NCI-H146 (cell line): ENCODE results near the gene PNLIPRP1.

Experiments used
- DNase-seq: peaks from one replicate; lab custom pipeline; 2025; lab: John Stamatoyannopoulos, UW

PNLIPRP1 gene

DNA sequence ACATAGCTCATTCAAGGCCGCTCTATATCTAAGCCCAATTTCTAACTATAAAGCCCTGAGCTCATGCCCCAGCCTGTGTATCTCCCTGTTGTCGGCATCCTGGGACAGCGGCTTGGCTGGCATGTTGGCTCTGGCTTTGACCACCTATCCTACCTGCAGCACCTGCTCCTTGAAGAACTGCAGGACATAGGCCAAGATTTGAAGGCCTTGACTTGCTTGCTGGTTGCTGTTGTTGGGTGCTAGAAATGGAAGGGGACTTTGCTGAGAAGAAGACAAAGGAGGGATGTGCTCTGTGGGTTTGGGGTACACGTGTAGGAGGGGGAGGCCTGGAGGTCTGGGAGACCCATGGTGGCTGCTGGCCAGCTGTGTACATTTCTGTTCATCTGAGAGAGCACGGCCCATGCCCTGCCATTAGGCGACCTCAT is 41.1 kb downstream of the PNLIPRP1 start:
- no peak for DNase-seq

DNA sequence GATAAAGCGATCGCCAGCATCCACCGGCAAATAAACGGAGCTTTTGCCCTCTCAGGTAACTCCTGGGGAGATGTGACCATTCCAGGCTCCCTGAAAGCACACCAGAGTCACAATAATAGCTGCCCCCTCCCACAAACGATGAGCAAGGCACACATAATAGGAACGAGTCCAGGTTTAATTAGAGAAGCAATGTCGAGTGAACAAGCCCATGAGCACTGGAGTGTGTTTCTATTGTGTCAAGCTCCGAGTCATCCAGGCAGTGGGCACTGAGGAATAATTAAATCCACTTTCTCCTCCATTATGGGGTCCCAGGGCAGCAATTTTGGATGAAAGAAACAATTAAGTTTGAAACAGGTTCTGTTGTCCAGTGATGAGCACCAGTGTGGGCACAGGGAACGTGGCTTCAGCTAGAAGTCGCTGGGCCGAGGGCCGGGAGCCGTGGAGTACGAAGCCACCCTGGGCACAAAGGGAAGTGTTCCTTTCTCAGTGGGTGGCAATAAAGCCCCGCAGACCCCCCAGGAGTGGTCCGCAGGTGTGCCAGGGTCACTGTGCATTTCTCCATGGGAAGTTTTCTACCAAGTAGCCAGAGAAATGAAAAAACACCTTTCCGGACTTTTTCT is 41.9 kb downstream of the PNLIPRP1 start:
- DNase-seq: no peak

DNA sequence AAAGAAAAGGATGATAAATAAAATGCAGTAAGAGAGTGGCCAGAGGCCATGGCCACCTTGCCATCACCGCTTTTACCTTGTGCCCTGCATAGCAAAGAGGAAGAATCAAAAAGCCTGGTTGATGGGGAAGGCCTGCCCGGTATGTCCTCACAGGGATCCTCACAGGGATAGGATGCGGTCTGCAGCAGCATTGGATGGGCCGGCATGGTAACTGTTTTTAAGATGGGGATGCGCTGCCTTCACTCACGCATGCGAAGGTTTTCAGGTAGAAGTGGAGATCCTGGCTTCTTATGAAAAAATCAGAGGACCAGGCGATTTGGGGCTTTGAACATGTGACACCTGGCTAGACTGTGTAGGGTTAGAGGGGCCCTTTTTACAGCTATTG is 42.4 kb downstream of the PNLIPRP1 start:
- DNase-seq: no peak

DNA sequence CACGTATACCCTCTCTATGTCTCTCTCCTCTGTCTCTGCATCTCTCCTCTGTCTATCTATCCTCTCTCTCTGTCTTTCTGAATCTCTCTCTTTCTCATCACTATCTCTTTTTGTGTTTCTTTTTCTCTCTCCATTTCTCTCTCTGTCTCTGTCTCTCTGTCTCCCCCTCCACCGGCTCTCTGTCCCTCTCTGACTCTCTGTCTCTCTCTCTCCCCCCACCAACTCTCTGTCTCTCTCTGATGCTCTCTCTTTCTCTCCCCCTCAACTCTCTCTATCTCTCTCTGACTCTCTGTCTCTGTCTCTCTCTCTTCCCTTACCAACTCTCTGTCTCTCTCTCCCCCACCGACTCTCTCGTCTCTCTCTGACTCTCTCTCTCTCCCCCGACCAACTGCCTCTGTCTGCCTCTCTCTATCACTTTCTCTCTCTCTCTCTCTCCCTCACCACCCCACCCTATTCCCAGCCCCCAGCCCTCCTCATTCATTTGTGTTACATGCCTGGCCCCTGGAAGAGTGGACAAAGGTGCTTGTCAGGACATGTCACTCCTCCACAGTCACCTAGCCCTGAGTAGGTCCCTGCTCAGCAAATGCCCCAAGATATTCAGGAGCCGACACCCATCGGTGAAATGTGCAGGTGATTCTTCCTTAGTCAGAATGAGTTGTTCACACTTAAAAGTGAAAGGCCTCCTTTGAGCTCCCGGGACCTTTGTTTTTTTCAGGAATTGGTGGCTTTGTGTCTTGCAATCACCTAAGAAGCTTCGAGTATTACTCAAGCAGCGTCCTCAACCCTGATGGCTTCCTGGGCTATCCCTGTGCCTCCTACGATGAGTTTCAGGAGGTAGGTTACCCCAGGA is 43.6 kb downstream of the PNLIPRP1 start:
- no peak for DNase-seq

DNA sequence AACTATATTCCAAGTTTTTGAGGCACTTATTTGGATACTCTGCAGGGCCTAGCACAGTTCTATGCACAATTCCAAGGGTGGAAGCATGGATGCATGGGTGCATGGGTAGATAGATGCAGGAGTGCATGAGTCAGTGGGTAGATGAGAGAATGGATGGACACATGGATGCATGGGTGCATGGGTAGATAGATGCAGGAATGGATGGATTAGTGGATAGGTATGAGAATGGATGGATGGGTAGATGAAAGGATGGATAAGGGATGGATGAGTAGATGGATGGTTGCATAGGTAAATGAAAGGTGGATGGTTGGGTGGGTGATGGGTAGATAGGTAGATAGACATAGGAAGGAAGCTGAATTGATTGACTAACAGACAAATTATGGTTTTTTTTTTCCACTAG is 45.6 kb downstream of the PNLIPRP1 start:
- no peak for DNase-seq

DNA sequence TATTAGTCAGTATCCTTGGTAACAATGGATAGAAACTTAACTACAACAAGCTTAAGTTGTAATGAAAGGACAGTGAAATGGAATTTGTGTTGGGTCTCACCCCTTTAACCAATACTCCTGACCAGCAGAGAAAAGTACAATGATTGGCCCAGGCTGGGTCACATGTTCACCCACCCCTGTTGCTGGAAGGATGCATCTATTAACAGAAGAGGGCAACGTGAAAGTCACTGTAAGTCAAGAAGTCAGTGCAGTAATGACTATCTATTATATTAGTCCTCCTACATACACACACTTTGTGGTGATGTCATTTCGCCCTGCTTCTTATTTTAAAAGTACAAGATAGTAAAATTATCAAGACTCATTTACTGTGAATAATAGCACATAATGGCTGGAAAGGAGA is 46.2 kb downstream of the PNLIPRP1 start:
- DNase-seq: no peak

DNA sequence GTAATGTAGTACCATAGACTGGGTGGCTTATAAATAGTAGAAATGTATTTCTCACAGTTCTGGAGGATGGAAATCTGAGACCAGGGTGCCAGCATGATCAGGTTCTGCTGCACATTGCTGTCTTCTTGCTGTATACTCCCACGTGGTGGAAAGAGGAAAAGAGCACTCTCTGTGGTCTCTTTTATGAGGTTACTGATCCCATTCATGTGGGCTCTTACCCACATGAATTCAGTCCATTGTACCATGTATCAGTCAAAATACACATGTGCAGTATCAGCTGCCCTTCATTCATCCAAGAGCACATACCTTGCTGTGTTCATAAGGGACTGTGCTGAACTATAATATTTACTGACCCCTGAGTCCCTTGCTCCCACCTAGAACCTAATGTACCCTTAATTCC is 47.1 kb downstream of the PNLIPRP1 start:
- no peak for DNase-seq

DNA sequence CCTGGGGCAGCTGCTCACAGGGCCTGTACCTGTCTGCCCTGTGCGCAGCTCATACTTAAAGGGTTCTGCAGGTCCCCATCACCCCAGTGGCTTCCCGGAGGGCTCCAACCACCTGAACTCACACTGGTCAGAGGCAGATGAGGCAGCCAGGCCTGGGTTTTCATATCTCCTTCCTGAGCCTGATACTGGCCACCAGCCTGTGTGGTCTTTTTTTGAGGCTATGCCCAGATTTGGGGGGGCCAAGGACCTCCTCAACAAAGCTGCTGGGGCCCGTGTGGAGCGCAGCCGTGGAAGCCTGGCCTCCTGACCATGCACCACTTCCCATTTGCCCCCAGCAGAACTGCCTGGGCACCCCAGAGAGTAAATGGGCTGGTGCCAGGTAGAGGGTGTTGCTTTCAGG is 55.7 kb downstream of the PNLIPRP1 start:
- DNase-seq: no peak

DNA sequence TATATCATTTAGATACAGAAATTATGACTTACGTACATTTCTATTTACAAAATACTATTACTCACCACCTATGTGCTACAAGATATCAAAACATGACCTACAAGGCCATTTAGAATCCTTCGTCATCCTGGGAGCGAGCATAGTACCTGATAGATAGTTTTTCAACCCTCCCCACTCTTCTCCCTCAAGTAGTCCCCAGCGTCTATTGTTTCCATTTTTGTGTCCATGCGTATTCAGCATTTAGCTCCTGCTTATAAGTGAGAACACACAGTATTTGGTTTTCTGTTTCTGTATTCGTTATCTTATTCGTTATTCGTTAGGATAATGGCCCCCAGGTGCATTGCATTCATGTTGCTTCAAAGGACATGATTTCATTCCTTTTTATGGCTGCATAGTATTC is 58.1 kb downstream of the PNLIPRP1 start:
- DNase-seq: no peak

DNA sequence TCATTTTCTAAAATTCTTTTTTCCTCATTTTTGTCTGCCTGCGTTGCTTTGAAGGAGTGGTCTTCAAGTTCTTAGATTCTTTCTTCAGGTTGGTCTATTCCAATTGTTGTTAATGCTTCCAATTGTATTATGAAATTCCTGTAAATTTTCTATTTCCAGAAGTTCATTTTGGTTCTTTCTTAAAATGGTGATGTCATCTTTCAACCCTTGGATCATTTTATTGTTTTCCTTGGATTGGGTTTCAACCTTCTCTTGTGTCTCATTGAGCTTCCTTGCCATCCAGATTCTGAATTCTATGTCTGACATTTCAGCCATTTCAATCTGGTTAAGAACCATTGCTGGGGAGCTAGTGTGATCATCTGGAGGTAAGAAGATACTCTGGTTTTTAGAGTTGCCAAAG is 63.1 kb downstream of the PNLIPRP1 start:
- DNase-seq: no peak

DNA sequence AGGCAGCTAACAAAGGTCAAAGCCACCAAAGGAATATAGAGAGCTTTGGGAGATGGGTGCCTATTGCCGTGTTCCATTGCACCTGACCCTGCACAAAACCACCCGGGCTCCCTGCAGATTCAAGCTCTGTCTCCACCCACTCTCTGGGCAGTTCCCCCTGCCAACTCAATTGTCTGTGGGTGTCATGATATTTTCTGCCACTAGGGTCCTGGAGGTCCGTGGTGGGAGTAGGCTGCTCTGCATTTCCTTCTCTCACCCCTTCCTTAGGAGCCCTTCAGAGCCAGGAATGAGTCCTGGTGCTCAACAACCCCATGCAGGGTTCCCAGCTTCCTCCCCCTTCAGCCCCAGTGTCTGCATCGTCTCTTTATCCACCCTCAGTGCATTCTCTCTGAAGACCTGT is 64.1 kb downstream of the PNLIPRP1 start:
- DNase-seq: no peak

DNA sequence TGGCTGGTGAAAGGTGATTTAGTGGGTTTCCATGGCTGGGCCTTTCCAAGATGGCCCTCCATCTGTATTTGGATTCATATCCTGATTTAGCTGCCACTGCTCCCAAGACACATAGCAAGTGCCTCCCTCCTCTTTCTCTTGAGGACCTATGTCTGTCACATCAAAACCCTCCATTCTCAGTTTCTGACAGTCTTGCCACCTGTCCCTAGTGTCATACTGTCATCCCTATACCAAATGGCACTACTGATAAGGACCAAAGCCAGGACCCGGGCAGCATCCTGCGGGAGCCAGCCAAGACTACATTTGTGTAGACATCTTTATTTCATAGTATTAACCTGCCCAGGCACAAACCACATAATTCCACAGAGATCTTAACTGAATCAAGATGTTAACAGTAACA is 64.8 kb downstream of the PNLIPRP1 start:
- no peak for DNase-seq

DNA sequence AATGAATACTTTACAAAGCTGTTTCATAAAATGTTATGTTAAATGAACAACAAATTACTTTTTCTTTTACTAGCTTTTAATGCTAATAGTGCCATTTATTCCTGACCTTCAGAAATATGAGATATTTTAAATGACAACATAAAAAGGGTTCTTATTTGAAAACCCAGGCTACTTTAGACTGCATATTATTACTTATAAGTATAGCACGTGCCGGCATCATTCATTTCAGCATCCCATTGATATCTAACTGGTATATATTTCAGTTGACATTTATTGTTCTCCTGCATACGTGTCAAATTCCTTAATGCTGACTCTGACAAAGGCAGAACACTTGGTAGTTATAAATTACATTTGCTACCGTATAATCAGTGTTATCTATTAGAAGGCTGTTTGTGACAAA is 65.3 kb downstream of the PNLIPRP1 start:
- DNase-seq: no peak

DNA sequence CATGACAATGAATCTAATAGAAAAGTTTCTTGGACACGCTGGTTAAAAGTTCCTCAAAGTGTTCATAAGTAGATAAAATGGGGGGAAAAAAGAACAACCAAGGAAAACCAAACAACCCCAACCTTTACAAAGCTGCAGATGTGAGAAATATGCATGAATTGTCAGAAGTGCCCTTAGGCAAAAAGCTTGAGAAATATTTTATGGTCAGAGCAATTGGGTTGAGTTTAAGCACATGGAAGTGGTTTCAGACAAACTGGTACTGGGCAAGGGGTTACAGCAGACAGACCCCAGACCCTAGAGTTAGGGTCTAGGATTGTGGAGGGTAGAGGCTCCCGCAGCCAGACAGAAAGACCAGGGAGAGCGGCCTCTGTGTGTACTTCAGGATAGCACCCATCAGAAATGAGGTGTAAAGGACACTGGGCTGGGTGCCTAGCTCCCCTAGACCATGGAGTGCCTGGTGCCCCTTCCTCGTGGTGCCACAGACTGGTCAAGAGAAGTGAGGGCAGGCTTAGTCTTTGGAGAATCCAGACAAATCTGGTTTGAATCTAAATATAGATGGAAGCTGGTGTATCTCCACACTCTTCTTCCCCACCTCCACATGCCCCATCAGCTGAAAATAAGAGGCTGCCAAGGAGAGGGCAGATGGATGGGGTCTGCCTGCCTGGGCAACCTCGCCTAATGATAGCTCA is 67.2 kb downstream of the PNLIPRP1 start:
- DNase-seq: no peak
